GM19238 (cell line): ENCODE measurements around the gene TRIAP1.

Source experiments
- DNase-seq: peaks from one replicate; pipeline ENCODE4 v3.0.0; 2011; ENCODE audit warnings: low spot score; ENCODE audit not compliant: insufficient read length

The TRIAP1 gene

GRCh38 chr12:120432772-120433525 is 13.2 kb downstream of the TRIAP1 start:
- DNase-seq = no peak

GRCh38 chr12:120429368-120429767 is 16.8 kb downstream of the TRIAP1 start:
- DNase-seq = no peak

- no peak for DNase-seq
Observed at GRCh38 chr12:120428597-120429229, 17.5 kb downstream of the TRIAP1 start.

- DNase-seq = no peak
Observed at GRCh38 chr12:120425797-120426196, 20.4 kb downstream of the TRIAP1 start.

GRCh38 chr12:120422892-120423456 is 23.2 kb downstream of the TRIAP1 start:
- DNase-seq = no peak

GRCh38 chr12:120421701-120422100 is 24.5 kb downstream of the TRIAP1 start:
- DNase-seq = no peak

- DNase-seq = no peak
Observed at GRCh38 chr12:120417917-120418580, 28.1 kb downstream of the TRIAP1 start.

- no peak for DNase-seq
Observed at GRCh38 chr12:120416490-120417216, 29.5 kb downstream of the TRIAP1 start.

GRCh38 chr12:120413901-120414695 is 32.1 kb downstream of the TRIAP1 start:
- no peak for DNase-seq

- DNase-seq = no peak
Observed at GRCh38 chr12:120412421-120412820, 33.8 kb downstream of the TRIAP1 start.

- no peak for DNase-seq
Observed at GRCh38 chr12:120408771-120409170, 37.4 kb downstream of the TRIAP1 start.

GRCh38 chr12:120406553-120406952 is 39.6 kb downstream of the TRIAP1 start:
- no peak for DNase-seq

- no peak for DNase-seq
Observed at GRCh38 chr12:120406069-120406468, 40.1 kb downstream of the TRIAP1 start.

- DNase-seq = no peak
Observed at GRCh38 chr12:120404271-120404670, 41.9 kb downstream of the TRIAP1 start.

GRCh38 chr12:120403869-120404268 is 42.3 kb downstream of the TRIAP1 start:
- no peak for DNase-seq

GRCh38 chr12:120402217-120402616 is 44.0 kb downstream of the TRIAP1 start:
- no peak for DNase-seq

GRCh38 chr12:120399531-120399930 is 46.7 kb downstream of the TRIAP1 start:
- DNase-seq = no peak

- DNase-seq = no peak
Observed at GRCh38 chr12:120397824-120398540, 48.2 kb downstream of the TRIAP1 start.

- DNase-seq = no peak
Observed at GRCh38 chr12:120394483-120395367, 51.5 kb downstream of the TRIAP1 start.
